ENCODE data around the gene SEC14L5.

Gene SEC14L5

GRCh38 chr16:5005916-5006315 lies 47.8 kb downstream of the SEC14L5 start:
- no peak for TF ChIP-seq CTCF (IDR thresholded peaks at IDR 0.05)
- Histone ChIP-seq H3K4me3 (no peak overlapping the region), H3K27ac (no peak overlapping the region)
- DNase-seq (ENCODE audit: low spot score) = no peak

GRCh38 chr16:5006348-5007193 lies 48.4 kb downstream of the SEC14L5 start:
- Histone ChIP-seq H3K27ac (no peak overlapping the region), H3K4me3 (no peak overlapping the region)
- no peak for TF ChIP-seq CTCF (IDR thresholded peaks at IDR 0.05)
- no peak for DNase-seq (ENCODE audit: low spot score)

GRCh38 chr16:5007256-5007655 lies 49.1 kb downstream of the SEC14L5 start:
- H3K27ac ChIP-seq = no peak overlapping the region
- no peak for TF ChIP-seq CTCF (IDR thresholded peaks at IDR 0.05)
- DNase-seq (ENCODE audit: low spot score) = no peak
- H3K4me3 ChIP-seq = no peak overlapping the region

GRCh38 chr16:5008311-5008731 lies 50.2 kb downstream of the SEC14L5 start:
- no peak for TF ChIP-seq CTCF (IDR thresholded peaks at IDR 0.05)
- no peak overlapping the region for H3K4me3 ChIP-seq
- no peak for DNase-seq (ENCODE audit: low spot score)
- H3K27ac ChIP-seq = no peak overlapping the region

GRCh38 chr16:5010576-5011329 lies 52.6 kb downstream of the SEC14L5 start:
- no peak for DNase-seq (ENCODE audit: low spot score)
- H3K27ac ChIP-seq = no peak overlapping the region
- TF ChIP-seq CTCF (IDR thresholded peaks at IDR 0.05) = no peak
- no peak overlapping the region for H3K4me3 ChIP-seq

GRCh38 chr16:5011637-5012036 lies 53.5 kb downstream of the SEC14L5 start:
- no peak overlapping the region for H3K4me3 ChIP-seq
- DNase-seq (ENCODE audit: low spot score) = no peak
- H3K27ac ChIP-seq = no peak overlapping the region
- no peak for TF ChIP-seq CTCF (IDR thresholded peaks at IDR 0.05)
